ENCODE data around the gene SETD9.

DNA sequence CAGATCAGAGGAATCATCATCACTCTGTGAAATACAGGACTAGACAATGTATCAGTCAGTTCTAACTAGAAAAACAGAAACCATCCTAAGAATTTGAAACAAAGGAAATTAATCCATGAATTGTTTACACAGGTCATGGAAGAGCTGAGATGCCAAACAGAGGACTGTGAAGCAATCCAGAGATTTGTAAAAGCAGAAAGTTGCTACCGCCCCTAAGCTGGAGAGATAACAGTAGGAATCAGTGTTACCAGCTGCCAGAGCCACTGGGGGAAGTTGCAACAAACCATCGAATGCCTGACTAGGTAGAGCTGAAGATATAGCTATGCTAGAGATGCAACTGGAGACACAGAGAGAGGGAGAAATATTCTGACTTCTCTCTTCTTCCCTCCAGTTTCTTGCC, 52.9 kb downstream of the SETD9 start:
- TF ChIP-seq, protein P1, sequence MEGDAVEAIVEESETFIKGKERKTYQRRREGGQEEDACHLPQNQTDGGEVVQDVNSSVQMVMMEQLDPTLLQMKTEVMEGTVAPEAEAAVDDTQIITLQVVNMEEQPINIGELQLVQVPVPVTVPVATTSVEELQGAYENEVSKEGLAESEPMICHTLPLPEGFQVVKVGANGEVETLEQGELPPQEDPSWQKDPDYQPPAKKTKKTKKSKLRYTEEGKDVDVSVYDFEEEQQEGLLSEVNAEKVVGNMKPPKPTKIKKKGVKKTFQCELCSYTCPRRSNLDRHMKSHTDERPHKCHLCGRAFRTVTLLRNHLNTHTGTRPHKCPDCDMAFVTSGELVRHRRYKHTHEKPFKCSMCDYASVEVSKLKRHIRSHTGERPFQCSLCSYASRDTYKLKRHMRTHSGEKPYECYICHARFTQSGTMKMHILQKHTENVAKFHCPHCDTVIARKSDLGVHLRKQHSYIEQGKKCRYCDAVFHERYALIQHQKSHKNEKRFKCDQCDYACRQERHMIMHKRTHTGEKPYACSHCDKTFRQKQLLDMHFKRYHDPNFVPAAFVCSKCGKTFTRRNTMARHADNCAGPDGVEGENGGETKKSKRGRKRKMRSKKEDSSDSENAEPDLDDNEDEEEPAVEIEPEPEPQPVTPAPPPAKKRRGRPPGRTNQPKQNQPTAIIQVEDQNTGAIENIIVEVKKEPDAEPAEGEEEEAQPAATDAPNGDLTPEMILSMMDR (conservative IDR thresholded peaks at IDR 0.05; ENCODE audit: low read length) = no peak
- no peak for TF ChIP-seq EZH2phosphoT487 (IDR thresholded peaks at IDR 0.05; ENCODE audit: borderline replicate concordance, low read depth, low read length)
